ENCODE data around the gene PEBP1.

DNA sequence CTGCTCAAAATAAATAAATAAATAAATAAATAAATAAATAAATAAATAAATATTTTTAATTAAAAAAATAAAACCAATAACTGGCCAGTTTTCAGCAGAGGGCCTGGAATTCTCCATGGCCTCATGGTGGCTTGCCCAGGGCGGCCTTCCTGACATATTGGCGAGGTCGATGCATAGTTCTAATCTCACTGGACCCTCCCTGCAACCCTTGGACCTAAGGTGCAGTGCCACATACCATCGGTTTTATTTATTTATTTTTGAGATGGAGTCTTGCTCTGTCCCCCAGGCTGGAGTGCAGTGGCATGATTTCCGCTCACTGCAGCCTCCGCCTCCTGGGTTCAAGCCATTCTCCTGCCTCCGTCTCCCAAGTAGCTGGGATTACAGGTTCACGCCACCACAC, 28.2 kb upstream of the PEBP1 start:
- TF ChIP-seq POLR2A (IDR thresholded peaks at IDR 0.05; ENCODE audit: extremely low read depth, insufficient read length) (no peak), MYC (IDR thresholded peaks at IDR 0.05; ENCODE audit: low read depth, low read length) (no peak)
- TF ChIP-seq, protein P1, sequence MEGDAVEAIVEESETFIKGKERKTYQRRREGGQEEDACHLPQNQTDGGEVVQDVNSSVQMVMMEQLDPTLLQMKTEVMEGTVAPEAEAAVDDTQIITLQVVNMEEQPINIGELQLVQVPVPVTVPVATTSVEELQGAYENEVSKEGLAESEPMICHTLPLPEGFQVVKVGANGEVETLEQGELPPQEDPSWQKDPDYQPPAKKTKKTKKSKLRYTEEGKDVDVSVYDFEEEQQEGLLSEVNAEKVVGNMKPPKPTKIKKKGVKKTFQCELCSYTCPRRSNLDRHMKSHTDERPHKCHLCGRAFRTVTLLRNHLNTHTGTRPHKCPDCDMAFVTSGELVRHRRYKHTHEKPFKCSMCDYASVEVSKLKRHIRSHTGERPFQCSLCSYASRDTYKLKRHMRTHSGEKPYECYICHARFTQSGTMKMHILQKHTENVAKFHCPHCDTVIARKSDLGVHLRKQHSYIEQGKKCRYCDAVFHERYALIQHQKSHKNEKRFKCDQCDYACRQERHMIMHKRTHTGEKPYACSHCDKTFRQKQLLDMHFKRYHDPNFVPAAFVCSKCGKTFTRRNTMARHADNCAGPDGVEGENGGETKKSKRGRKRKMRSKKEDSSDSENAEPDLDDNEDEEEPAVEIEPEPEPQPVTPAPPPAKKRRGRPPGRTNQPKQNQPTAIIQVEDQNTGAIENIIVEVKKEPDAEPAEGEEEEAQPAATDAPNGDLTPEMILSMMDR (IDR thresholded peaks at IDR 0.05; ENCODE audit: low read depth, low read length) = no peak
- TF ChIP-seq, protein P2, sequence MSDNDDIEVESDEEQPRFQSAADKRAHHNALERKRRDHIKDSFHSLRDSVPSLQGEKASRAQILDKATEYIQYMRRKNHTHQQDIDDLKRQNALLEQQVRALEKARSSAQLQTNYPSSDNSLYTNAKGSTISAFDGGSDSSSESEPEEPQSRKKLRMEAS (IDR thresholded peaks at IDR 0.05; ENCODE audit: low read depth, low read length) = no peak
